HG03064 (cell line): ENCODE results near the gene FRMD7.
"Not testable (repeated sequence)": the region's sequence is repeated elsewhere in the genome, so short reads cannot be mapped to it uniquely, and the experiment has no call there.

Experiments used
- ATAC-seq: cut with Tn5 transposase; IDR thresholded peaks from one replicate; pipeline ENCODE4 v1.9.1; 2021; ENCODE audit warnings: low read depth; ENCODE audit not compliant: unreplicated experiment

The FRMD7 gene

DNA sequence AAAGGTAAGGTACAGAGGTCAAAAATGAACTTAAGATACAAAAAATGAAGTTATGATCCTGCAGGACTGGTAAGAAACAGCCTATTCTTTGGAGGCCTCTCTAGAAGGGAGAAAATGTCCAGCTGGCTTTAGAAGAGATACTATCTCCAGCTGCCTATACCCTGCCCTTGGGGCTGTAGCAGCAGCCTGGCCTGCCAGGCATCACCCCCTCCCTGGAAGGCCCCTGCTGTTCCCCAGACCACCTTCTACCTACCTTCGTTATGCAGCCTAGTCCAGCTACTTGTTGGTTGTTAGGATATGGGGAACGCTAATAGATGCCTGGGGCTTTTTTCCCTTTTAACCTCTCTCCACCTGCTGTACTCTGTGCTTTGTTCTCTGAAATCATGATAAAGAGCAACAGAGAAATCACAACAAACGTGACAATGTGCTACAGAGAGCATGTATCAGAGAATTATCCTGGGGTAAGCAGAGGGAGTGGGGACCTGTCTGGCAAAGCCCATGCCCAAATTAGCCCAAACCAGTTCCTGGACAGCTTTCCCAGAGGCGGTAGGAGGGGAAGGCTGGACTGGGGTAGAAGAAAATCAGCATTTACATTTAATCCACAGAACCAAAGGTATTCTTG, 34.5 kb downstream of the FRMD7 start:
- no peak for ATAC-seq

GRCh38 chrX:132092439-132093065, 35.3 kb downstream of the FRMD7 start:
- peak; percentile 71 for ATAC-seq

- no peak for ATAC-seq
These were observed 37.2 kb downstream of the FRMD7 start for GRCh38 chrX:132090403-132091159.

- ATAC-seq = no peak
These were observed 39.0 kb downstream of the FRMD7 start for GRCh38 chrX:132088864-132089263.

GRCh38 chrX:132086672-132087071, 41.1 kb downstream of the FRMD7 start:
- ATAC-seq = no peak

DNA sequence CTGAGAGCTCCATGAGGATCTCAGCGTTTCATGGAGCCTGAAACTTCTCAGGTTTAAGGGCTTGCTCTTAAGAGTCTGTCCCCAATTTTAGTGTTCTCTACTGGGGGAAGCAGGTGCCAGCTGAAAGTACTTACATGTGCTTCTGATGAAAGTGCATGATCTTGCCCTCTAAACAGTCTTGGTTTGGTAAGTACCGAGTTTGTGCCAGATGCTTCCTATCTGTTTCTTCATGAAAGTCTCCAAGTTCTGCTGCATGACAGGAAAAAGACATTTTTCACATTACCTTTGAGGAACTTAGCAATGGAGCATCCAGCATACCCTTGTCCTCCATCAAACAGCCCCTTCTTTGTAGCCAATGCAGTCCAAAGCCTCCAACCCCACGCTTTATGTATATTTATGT, 42.0 kb downstream of the FRMD7 start:
- ATAC-seq = no peak

DNA sequence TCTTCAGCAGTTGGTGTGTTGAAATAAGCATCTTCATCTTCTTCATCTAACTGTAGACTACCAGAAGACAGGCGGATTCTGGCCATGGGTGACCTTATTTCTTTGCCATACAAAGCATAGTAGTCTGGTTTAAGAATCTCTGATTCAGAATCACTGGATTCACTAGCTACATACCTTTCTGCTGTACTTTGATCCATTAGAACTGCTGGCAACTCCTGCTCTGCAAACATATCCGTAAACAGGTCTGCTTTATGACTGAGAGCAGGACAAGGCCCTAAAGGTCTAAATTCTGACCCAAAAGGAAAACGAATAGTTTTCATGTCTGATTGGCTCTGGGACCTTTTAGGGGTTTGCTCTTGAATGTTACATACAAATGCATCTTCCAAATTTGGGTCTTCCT, 49.9 kb downstream of the FRMD7 start:
- no peak for ATAC-seq

GRCh38 chrX:132077414-132077813, 50.4 kb downstream of the FRMD7 start:
- ATAC-seq = no peak

DNA sequence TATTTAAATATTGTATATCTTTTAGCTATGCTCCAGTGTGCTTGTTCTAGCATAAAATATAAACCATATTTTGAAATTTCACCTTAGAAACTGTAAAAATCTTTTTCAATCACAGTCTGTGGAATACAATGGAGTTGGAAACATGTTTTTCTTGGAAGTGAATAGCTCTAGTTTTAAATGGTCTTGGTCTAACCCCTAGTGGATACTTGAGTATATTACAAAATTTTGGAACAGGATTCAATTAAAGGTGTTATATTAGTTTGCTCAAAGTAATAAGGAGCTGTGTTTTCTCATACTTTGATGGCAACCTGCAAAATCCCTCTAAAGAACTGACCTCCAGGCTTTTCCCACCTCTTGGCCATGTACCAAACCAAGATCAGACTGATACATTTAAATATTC, 56.6 kb downstream of the FRMD7 start:
- ATAC-seq = no peak

GRCh38 chrX:132068405-132068804, 59.4 kb downstream of the FRMD7 start:
- no peak for ATAC-seq

GRCh38 chrX:132063862-132064261, 64.0 kb downstream of the FRMD7 start:
- ATAC-seq = no peak

GRCh38 chrX:132063334-132063733, 64.5 kb downstream of the FRMD7 start:
- no peak for ATAC-seq

- ATAC-seq = no peak
These were observed 67.8 kb downstream of the FRMD7 start for GRCh38 chrX:132059973-132060540.

GRCh38 chrX:132058975-132059374, 68.8 kb downstream of the FRMD7 start:
- no peak for ATAC-seq

GRCh38 chrX:132058050-132058449, 69.8 kb downstream of the FRMD7 start:
- no peak for ATAC-seq

DNA sequence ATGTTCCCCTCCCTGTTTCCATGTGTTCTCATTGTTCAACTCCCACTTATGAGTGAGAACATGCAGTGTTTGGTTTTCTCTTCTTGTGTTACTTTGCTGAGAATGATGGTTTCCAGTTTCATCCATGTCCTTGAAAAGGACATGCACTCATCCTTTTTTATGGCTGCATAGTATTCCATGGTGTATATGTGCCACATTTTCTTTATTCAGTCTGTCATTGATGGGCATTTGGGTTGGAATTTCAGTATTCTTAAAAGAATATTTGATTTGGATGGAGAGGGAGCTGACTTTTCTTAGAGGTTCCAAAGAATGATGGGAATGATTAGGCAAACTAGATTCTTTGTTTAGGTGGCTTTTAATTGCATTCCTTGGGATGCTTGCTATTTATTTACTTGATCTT, 76.0 kb downstream of the FRMD7 start:
- not testable (repeated sequence) for ATAC-seq

DNA sequence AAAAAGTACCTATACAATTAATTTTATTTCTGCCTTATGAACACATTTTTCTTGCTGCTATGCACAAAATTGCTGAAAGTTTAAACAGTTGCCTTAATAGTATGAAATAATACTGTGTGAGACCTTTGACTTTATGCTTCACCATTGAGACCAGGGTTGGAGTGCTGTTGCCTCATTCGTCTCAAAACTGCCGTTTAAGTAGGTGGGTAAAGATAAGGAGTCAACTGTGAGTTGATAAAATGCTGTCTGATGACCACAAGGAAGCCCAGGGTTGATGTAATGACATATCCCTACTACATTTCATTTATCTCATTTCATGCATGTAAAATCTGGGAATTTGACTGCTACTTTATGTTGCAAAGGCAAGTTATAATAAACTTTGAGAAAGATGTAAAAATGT, 81.3 kb downstream of the FRMD7 start:
- no peak for ATAC-seq

DNA sequence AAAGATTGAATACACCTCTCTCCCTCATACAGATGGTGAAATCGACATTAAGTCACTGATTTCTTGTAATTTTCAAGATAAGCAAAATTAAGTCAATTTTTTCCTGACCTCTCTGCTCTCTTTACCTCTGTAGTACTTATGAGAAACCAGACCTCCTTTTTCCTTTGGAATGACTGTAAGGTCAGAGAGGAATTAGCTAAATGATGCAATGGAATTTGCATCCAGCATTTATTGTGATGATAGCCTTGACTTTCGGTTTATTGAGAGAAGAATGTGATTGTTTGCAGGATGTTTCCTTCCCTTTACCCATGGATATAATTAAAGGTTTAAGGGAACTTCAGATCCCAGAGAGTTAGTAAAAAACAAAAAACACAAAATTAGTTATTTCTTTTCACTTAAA, 82.4 kb downstream of the FRMD7 start:
- no peak for ATAC-seq

GRCh38 chrX:132044953-132045352, 82.9 kb downstream of the FRMD7 start:
- no peak for ATAC-seq

DNA sequence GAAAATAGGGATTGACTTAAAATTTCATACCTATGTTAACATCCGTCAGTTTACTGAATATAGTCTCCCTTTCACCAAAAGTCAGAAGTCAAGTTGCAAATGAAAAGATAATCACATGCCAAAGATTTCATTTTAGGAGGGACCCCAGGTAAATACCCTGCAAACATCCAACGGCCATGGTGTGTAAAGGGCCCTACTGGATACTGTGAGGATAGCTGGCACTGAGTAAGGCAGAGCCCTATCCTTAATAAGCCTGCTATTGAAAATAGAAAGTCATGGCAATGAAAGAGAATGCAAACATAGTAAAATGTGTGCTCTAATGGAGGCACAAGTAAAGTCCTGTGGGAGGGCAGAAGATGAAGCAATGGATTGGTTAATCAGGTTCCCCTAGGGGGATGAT, 83.8 kb downstream of the FRMD7 start:
- ATAC-seq = no peak

DNA sequence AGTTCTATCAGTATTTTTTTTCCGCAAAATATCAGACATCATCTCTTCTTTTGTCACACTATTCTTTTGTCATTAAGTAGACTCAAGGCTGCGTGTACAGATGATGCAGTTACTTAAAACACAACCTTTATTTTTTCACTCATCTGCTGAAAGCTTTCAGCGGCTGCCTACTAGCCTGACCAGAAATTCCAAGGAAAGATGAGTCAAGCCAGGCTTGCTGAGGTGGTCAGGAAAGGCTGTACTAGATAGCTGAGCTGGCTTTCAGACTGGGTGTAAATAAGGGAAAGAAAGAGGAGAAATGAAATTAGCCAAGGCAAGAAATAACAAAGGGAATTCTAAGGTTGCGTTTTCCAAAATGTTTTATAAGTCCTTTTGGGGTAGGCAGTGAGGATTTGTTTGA, 86.8 kb downstream of the FRMD7 start:
- ATAC-seq = no peak

DNA sequence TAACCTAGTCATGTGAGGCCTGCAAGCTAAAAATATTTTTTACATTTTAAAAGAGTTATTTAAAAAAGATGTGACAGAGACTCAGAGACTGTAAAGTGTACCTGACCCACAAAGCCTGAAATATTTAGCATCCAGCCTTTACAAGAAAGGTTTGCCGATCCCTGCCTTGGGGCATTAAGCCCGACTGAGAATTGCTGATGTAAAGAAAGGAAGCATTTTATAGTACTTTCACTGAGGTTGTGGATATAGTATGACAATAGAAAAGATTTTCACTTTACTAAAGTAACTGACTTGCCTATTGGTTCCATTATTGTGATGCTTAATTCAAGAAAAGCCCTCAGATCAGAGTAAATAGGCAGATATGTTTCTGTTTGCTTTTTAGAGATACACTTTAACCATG, 87.8 kb downstream of the FRMD7 start:
- ATAC-seq = no peak
